GM12878 (cell line): Measurements from ENCODE around the gene MB21D2. TPM values are rescaled to one million over a fixed set of nuclear protein-coding genes. Genes with fewer than 3 reads are reported as not detected.

ENCODE experiments used
- BRCA1 ChIP-seq: IDR thresholded peaks from 2 replicates; pipeline ENCODE4 v1.6.1; 2011; ENCODE audit warnings: low read depth, low read length, improper control_type of control experiment
- CEBPZ ChIP-seq: fragments of 150-350 bp; IDR thresholded peaks from 2 replicates; pipeline ENCODE4 v1.6.1; 2016; ENCODE audit warnings: low read depth, low read length
- E4F1 ChIP-seq: fragments of 450-650 bp; IDR thresholded peaks from 2 replicates; pipeline ENCODE4 v1.6.1; 2018; ENCODE audit warnings: borderline replicate concordance, mild to moderate bottlenecking; ENCODE audit not compliant: partially characterized antibody
- FOXK2 ChIP-seq: fragments of 450-650 bp; IDR thresholded peaks from 2 replicates; pipeline ENCODE4 v1.6.1; 2017; ENCODE audit warnings: mild to moderate bottlenecking, moderate library complexity
- IKZF1 ChIP-seq: fragments of 450-650 bp; conservative IDR thresholded peaks from 2 replicates; pipeline ENCODE4 v1.6.1; 2017; ENCODE audit warnings: antibody characterized with exemption, mild to moderate bottlenecking
- KDM1A ChIP-seq: fragments of 200-600 bp; sonication (generic); IDR thresholded peaks from 2 replicates; pipeline ENCODE4 v1.6.1; 2016; ENCODE audit warnings: borderline replicate concordance
- LARP7 ChIP-seq: fragments of 450-650 bp; IDR thresholded peaks from 2 replicates; pipeline ENCODE4 v1.6.1; 2017; ENCODE audit warnings: mild to moderate bottlenecking
- MEF2A ChIP-seq: IDR thresholded peaks from 2 replicates; pipeline ENCODE4 v1.6.1; 2011; ENCODE audit warnings: low read depth, mild to moderate bottlenecking, low read length, moderate library complexity; ENCODE audit not compliant: insufficient read depth
- MYB ChIP-seq: fragments of 150-350 bp; IDR thresholded peaks from 2 replicates; pipeline ENCODE4 v1.6.1; 2014; ENCODE audit warnings: mild to moderate bottlenecking, low read depth, low read length, borderline replicate concordance
- PRDM15 ChIP-seq: fragments of 450-650 bp; formaldehyde crosslinking; IDR thresholded peaks from 2 replicates; pipeline ENCODE4 v1.4.0; 2020; ENCODE audit warnings: mild to moderate bottlenecking, moderate library complexity
- RBBP5 ChIP-seq: fragments of 200-600 bp; sonication (generic); conservative IDR thresholded peaks from 2 replicates; pipeline ENCODE4 v1.6.1; 2016
- SMC3 ChIP-seq: IDR thresholded peaks from 2 replicates; pipeline ENCODE4 v1.6.1; 2011; ENCODE audit warnings: low read length, improper control_type of control experiment, borderline replicate concordance
- ZBTB4 ChIP-seq: fragments of 450-650 bp; formaldehyde crosslinking; IDR thresholded peaks from 2 replicates; pipeline ENCODE4 v1.4.0; 2022; ENCODE audit warnings: mild to moderate bottlenecking, moderate library complexity
- polyA plus RNA-seq, 11 experiments: library from polyadenylated mRNA; depleted of rRNA in 4 of 11; unstranded in 6 of 11; stranded (reverse) in 5 of 11; fragments of >200 nt; fragmentation: Nextera tagmentation in 4 of 11; fragmentation: Illumina TruSeq in 1 of 11; extraction: Ambion mirVana in 4 of 11; extraction: Trizol in 1 of 11; gene quantifications; 1 replicate in 1 of 11; 2 replicates in 10 of 11; pipeline versions ENCODE4 v1.2.1 to v1.2.3, GENCODE V29; 2011 to 2016; ENCODE audit warnings: inconsistent platforms in 2 of 11, missing spikeins in 2 of 11, low read depth in 1 of 11
- total RNA-seq, 4 experiments: library from RNA; depleted of rRNA in 3 of 4; stranded (reverse); fragments of >200 nt in 3 of 4; fragmentation: Illumina TruSeq in 1 of 4; extraction: Trizol in 1 of 4; gene quantifications; 2 replicates each; pipeline versions ENCODE4 v1.2.1 to v1.2.3, GENCODE V29; 2013 to 2021

MB21D2 gene
- total and polyA plus RNA-seq, 10 of the 15 experiments (the other 5 are each of a cell fraction or from before 2014, with no cell fraction given): 7.9 to 21.2 (median 15.3) TPM

- TF ChIP-seq PRDM15 (CRISPR knock-in tag): no peak
- no peak for TF ChIP-seq MYB
- TF ChIP-seq IKZF1: peak; percentile 74
- no peak for TF ChIP-seq BRCA1
- TF ChIP-seq MEF2A: no peak
- TF ChIP-seq LARP7: peak; percentile 44; the same call in 1 of the 2 replicates
- no peak for TF ChIP-seq CEBPZ
- no peak for TF ChIP-seq E4F1
- TF ChIP-seq ZBTB4 (CRISPR knock-in tag): no peak
- TF ChIP-seq SMC3: peak; percentile 15; the same call in 1 of the 2 replicates
- no peak for TF ChIP-seq KDM1A
- TF ChIP-seq RBBP5: no peak
- TF ChIP-seq FOXK2: no peak
Observed at GRCh38 chr3:192917404-192918274, at the start of gene MB21D2 (continued).
